GM19395 (cell line): ENCODE results near the gene ACHE.
"Not testable (repeated sequence)": the region's sequence is repeated elsewhere in the genome, so short reads cannot be mapped to it uniquely, and the experiment has no call there.

Experiments
- ATAC-seq: cut with Tn5 transposase; IDR thresholded peaks from one replicate; pipeline ENCODE4 v1.9.1; 2021; ENCODE audit warnings: mild to moderate bottlenecking, moderate library complexity; ENCODE audit not compliant: unreplicated experiment

Gene ACHE

DNA sequence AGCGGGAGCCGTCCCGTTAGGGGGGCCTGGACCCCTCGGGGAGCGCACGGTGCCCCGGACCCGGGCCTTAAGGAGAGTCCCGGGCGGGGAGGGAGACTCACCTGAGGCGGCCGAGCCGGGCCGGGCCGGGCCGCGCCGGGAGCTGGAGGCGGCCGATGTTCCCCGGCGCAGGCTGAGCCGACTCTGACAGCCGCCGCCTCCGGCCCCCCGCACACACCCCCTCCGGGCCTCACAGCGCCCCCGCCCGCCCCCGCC lies at the start of gene ACHE:
TSS of gene ACHE (minus strand) at position 188 of the 255 bp plus-strand sequence. CDS start 1,656 bp downstream, outside the sequence.
- ATAC-seq: no peak

GRCh38 chr7:100944138-100944537 lies 48.5 kb upstream of the ACHE start:
- no peak for ATAC-seq

DNA sequence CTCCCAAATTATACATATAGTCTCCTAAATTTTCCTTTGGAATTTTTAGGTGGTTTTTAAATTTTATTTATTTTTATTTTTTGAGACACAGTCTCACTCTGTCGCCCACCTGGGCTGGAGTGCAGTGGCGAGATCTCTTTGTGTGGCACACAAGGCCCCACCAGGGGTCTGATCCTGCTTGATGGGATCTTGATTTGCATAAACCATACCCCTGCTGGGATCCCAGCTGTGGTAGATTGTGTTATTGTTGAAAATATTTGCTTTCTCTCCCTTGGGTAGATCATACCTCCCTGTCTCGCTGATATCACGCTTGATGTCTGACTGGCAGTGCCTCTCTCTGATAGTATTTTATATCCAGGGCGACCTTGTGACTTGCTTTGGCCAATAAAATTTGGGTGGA lies 48.0 kb upstream of the ACHE start:
- ATAC-seq: no peak

GRCh38 chr7:100942045-100942774 lies 46.5 kb upstream of the ACHE start:
- no peak for ATAC-seq

GRCh38 chr7:100936167-100936566 lies 40.5 kb upstream of the ACHE start:
- not testable (repeated sequence) for ATAC-seq

DNA sequence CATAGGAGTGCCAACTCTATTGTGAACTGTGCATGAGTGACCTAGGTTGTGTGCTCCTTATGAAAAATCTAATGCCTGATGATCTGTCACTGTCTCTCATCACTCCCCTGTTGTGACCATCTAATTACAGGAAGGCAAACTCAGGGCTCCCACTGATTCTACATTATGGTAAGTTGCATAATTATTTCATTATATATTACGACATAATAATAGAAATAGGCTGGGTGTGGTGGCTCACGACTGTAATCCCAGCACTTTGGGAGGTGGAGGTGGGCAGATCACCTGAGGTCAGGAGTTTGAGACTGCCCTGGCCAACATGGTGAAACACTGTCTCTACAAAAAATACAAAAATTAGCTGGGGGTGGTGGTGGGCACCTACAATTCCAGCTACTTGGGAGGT lies 39.7 kb upstream of the ACHE start:
- not testable (repeated sequence) for ATAC-seq

- no peak for ATAC-seq
Measured at GRCh38 chr7:100933734-100934133, 38.0 kb upstream of the ACHE start.

GRCh38 chr7:100929808-100930174 lies 34.1 kb upstream of the ACHE start:
- ATAC-seq: no peak

DNA sequence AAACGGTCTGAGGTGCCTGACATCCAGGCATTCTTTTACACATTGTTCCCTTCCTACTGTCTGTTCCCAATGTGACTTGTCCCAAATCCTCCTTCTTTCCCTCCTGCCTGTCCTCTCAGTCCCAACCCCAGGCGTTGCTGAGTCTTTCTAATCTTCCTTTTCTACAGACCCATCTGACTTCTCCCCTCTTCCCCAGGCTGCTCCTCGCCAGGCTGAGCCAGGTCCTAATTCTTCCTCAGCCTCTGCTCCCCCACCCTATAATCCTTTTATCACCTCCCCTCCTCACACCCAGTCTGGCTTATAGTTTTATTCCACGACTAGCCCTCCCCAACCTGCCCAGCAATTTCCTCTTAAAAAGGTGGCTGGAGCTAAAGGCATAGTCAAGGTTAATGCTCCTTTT lies 27.9 kb upstream of the ACHE start:
- ATAC-seq: not testable (repeated sequence)

- no peak for ATAC-seq
Measured at GRCh38 chr7:100921039-100921438, 25.4 kb upstream of the ACHE start.

GRCh38 chr7:100919779-100920437 lies 24.2 kb upstream of the ACHE start:
- ATAC-seq: not testable (repeated sequence)

GRCh38 chr7:100919335-100919734 lies 23.6 kb upstream of the ACHE start:
- ATAC-seq: not testable (repeated sequence)

DNA sequence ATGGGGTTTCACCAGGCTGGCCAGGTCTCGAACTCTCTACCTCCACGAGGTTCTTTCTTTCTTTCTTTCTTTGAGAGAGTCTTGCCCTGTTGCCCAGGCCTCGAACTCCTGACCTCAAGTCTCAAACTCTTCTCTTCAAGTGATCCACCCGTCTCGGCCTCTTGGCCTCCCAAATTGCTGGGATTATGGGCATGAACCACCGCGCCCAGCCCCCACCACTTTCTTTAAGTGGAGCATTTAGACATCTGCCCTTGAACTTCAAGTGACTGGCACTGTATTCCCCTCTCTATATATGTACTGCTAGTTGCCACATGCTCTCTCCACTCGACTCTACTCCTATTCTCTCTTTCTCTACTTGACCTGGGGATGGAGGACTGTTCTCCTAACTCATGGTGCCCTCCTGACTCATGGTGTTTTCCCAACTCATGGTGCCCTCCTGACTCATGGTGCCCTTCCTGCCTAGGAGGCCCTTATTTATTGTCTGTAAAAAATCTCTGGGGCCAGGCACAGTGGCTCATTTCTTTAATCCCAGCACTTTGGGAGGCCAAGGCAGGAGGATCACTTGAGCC lies 19.3 kb upstream of the ACHE start:
- ATAC-seq: no peak

DNA sequence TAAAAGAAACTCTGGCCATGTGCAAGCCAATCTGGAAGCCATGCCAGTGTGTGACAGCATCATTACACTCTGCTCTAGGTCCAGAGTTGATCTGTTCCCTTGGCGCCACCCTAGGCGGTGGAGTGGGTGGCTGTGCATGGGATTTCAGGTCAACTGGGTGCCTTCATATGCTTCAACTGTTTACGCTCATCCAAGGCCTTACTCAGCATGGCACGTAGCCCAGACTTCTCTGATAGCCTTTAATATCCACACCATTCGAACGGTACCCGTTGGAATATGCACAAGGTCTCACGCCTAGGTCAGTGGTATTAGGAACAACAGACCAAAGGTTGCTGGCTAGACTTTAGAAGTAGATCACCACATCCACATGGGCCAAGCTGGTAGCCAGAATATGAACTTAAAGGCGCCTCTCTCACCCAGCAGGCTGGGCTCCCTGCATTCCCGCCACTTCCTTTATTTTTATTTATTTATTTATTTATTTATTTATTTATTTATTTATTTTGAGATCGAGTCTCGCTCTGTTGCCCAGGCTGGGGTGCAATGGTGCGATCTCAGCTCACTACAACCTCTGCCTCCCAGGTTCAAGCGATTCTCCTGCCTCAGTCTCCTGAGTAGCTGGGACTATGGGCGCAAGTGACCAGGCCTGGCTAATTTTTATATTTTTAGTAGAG lies 18.7 kb upstream of the ACHE start:
- no peak for ATAC-seq

GRCh38 chr7:100911484-100911883 lies 15.8 kb upstream of the ACHE start:
- no peak for ATAC-seq

- ATAC-seq: not testable (repeated sequence)
Measured at GRCh38 chr7:100910443-100910842, 14.8 kb upstream of the ACHE start.

DNA sequence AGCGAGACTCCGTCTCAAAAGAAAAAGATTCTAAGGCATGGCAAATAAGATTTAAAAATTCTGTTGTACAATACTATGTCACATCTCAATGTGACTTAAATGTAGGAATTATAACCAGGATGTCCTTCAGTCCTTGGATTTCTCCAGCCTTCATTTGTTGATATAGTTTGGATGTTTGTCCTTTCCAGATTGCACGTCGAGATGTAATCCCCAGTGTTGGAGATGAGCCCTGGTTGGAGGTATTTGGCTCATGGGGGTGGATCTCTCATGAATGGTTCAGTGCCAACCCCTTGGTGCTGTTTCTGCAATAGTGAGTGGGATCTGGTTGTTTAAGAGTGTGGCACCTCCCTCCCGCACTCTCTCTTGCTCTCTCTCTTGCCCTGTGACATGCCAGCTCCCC lies 12.8 kb upstream of the ACHE start:
- no peak for ATAC-seq

DNA sequence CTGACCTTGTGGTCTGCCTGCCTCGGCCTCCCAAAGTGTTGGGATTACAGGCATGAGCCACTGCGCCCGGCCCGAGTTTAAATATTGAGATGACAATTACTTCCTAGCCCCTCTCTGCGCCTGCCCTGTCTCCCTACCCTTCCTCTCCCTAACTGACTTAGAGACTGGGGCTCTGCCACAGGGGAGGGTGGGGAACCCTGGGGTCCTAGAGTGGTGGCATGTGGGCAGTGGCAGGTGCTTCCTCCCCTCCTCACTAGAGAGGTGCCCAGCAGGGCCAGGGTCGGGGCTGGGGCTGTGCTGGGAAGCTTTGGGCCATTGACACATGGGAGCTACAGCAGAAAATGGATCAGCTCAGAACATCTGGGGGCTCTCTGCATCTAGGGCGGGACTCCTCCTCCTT lies 7.0 kb upstream of the ACHE start:
- ATAC-seq: no peak

DNA sequence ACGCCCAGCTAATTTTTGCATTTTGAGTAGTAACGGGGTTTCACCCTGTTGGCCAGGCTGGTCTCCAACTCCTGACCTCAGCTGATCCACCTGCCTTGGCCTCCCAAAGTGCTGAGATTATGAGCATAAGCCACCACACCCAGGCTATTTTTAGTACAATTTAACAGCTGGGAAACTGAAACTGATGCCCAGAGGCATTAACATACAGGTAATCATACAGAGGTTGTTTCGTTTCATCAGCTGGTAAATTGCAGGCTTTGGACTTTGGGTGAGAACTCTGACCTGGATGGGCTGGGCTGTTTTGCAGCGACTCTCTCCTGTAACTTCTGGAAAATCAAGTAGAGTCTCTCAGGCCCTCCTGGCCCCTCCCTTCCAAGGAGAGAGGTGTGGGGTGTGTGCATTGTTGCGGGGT lies 6.2 kb upstream of the ACHE start:
- no peak for ATAC-seq

DNA sequence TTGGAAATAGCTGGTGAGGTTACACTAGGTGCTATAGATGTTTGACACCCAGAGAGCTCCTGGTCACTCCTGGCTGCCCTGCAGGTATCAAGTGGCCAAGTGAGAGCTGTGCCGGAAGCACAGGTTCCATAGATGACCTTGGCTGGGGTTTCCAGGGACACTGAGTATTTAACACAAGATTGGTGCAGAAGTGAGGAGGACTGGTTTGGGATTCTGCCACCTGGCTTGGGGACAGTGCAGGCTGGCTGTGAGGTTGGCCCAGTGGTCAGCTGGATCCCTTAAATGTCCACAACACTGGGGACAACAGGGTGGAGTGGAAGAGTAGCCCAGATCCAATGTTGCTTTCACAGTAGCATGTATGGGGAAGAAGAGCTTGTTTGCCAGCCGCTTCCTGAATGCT lies 5.3 kb upstream of the ACHE start:
- ATAC-seq: no peak

DNA sequence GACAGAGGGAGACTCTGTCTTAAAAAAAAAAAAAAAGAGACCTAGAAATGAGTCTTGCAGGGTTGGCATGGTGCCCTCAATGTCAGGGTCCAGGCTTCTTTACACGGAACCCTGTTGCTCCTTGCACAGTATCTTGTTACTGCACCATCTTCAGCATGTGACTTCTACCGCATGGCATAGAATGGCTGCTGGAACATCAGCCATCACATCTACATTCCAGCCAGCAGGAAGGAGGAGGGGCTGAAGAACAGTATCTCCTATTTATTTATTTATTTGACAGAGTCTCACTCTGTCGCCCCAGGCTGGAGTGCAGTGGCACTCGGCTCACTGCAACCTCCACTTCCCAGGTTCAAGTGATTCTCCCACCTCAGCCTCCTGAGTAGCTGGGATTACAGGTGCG lies 3.7 kb upstream of the ACHE start:
- no peak for ATAC-seq
